ENCODE data around the gene SUSD1.
"Not testable (repeated sequence)": the region's sequence is repeated elsewhere in the genome, so short reads cannot be mapped to it uniquely, and the experiment has no call there.

The SUSD1 gene

GRCh38 chr9:112128399-112128798, 46.7 kb downstream of the SUSD1 start:
- not testable (repeated sequence) for FAIRE-seq

- FAIRE-seq, result no peak
Measured at GRCh38 chr9:112127281-112127680, 47.8 kb downstream of the SUSD1 start.

- no peak for FAIRE-seq
Measured at GRCh38 chr9:112125951-112126388, 49.1 kb downstream of the SUSD1 start.

- no peak for FAIRE-seq
Measured at GRCh38 chr9:112124156-112124555, 50.9 kb downstream of the SUSD1 start.

- FAIRE-seq, result no peak
Measured at GRCh38 chr9:112121633-112122032, 53.5 kb downstream of the SUSD1 start.

GRCh38 chr9:112120439-112120925, 54.6 kb downstream of the SUSD1 start:
- no peak for FAIRE-seq

- no peak for FAIRE-seq
Measured at GRCh38 chr9:112120030-112120341, 55.1 kb downstream of the SUSD1 start.

GRCh38 chr9:112119225-112120029, 55.7 kb downstream of the SUSD1 start:
- no peak for FAIRE-seq

GRCh38 chr9:112118009-112118408, 57.1 kb downstream of the SUSD1 start:
- FAIRE-seq, result no peak

- no peak for FAIRE-seq
Measured at GRCh38 chr9:112115970-112116753, 58.9 kb downstream of the SUSD1 start.

GRCh38 chr9:112115109-112115508, 60.0 kb downstream of the SUSD1 start:
- no peak for FAIRE-seq

- no peak for FAIRE-seq
Measured at GRCh38 chr9:112112941-112113681, 62.0 kb downstream of the SUSD1 start.

GRCh38 chr9:112112519-112112918, 62.6 kb downstream of the SUSD1 start:
- no peak for FAIRE-seq

- no peak for FAIRE-seq
Measured at GRCh38 chr9:112111461-112111860, 63.6 kb downstream of the SUSD1 start.

- no peak for FAIRE-seq
Measured at GRCh38 chr9:112110777-112111113, 64.4 kb downstream of the SUSD1 start.

GRCh38 chr9:112110094-112110776, 64.9 kb downstream of the SUSD1 start:
- FAIRE-seq, result no peak

- no peak for FAIRE-seq
Measured at GRCh38 chr9:112104901-112105300, 70.2 kb downstream of the SUSD1 start.

- FAIRE-seq, result no peak
Measured at GRCh38 chr9:112104401-112104800, 70.7 kb downstream of the SUSD1 start.

GRCh38 chr9:112103405-112103804, 71.7 kb downstream of the SUSD1 start:
- FAIRE-seq, result no peak

- peak; percentile 48 for FAIRE-seq
Measured at GRCh38 chr9:112097712-112098688, 77.1 kb downstream of the SUSD1 start.

- no peak for FAIRE-seq
Measured at GRCh38 chr9:112094948-112095681, 80.0 kb downstream of the SUSD1 start.

Data from A204.1 (cell line).